Measurements from ENCODE around the gene SLC22A17. TPM values are rescaled to one million over a fixed set of nuclear protein-coding genes. Genes with fewer than 3 reads are reported as not detected.

SLC22A17 gene
- polyA plus RNA-seq, 1 donor (not counting 4 experiments of a cell fraction or from before 2014, with no cell fraction given): 0.76 TPM

DNA sequence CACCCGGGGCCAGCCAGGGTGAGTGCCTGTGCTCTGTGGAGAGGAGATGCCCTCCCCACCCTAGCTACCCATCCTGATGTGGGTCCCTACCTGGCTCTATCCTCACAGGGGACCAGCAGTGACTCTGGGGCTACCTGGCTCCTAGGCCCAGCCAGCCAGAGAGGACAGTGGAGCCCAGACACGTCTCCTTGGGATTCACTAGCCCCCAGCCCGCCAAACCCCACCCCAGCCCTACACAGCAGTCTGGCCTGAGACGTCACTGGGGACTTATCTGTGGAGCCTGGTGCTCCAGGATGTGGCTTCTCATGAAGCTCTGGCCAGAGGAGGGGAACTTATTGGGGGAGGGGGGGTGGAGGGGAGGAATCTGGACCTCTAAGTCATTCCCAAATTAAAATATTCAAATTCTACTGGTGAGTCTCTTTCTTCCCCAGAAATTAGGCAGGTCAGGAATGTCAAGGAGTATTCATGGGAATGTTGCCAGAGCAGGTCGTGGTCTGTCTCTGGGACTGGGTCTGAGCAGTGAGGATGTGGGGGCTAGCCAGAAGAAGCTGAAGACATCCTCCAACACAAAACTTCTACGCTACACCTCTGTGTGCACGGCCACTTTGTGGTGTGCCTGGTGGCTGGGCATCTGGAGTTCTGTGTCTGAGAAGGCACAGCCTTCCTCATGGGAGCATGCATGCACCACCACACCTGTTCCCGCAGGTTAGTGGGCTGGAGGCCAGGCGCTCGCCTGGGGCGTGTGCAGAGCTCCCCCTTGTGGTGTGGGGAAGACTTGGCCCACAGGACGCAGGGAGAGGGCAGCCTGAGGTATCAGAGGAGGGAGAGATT lies 26.9 kb upstream of the SLC22A17 start:
- dilution Hi-C loops (cut with MboI; ENCODE audit: extremely low pct_ligation_motif_present, low sequenced_read_pairs): no loop called here
- Histone ChIP-seq H3K4me1 (ENCODE audit: control insufficient read depth, extremely low read depth, insufficient read depth, low read length) (no peaks in the 10 kb centered on the region), H3K79me2 (ENCODE audit: control insufficient read depth, insufficient read depth, low read length) (no peaks in the 10 kb centered on the region), H3K36me3 (ENCODE audit: control insufficient read depth in 2 of 2, extremely low read depth in 1 of 2, insufficient read depth in 2 of 2, low read length in 2 of 2) (no peaks in the 10 kb centered on the region), H2AFZ (ENCODE audit: control insufficient read depth, low read length) (no peak overlapping the region), H3K27ac (ENCODE audit: control insufficient read depth, insufficient read depth, low read length) (no peak overlapping the region), H3K9ac (ENCODE audit: control insufficient read depth, extremely low read depth, insufficient read depth, low read length) (no peak overlapping the region), H3K4me2 (ENCODE audit: control insufficient read depth, extremely low read depth, insufficient read depth, low read depth, low read length) (no peak overlapping the region), H3K9me1 (ENCODE audit: control insufficient read depth, extremely low read depth, insufficient read depth, low read length) (no peaks in the 10 kb centered on the region), H3K9me3 (ENCODE audit: control insufficient read depth, low read depth, low read length) (no peaks in the 10 kb centered on the region), H3K4me3 (ENCODE audit: control insufficient read depth in 2 of 3, extremely low read depth in 1 of 3, insufficient read depth in 2 of 3, low read depth in 1 of 3, low read length in 3 of 3) (no peak overlapping the region), H4K20me1 (ENCODE audit: control insufficient read depth, extremely low read depth, insufficient read depth, low read length) (no peaks in the 10 kb centered on the region), H3K27me3 (ENCODE audit: control insufficient read depth, extremely low read depth, insufficient read depth, low read length) (peaks cover 7% of the 10 kb centered on the region)
- TF ChIP-seq CTCF (optimal IDR thresholded peaks at IDR 0.05 in 1 of 3, IDR thresholded peaks at IDR 0.05 in 1 of 3, conservative IDR thresholded peaks at IDR 0.05 in 1 of 3; ENCODE audit: extremely low read depth in 1 of 3, insufficient read depth in 2 of 3, low read length in 3 of 3): peak; percentile 95 to 97 (median 96)
- TF ChIP-seq EZH2 (IDR thresholded peaks at IDR 0.05; ENCODE audit: low read length): no peak
- DNase-seq (ENCODE audit: low read depth, low spot score) (peak; percentile 28), FAIRE-seq (peak; percentile 70)

DNA sequence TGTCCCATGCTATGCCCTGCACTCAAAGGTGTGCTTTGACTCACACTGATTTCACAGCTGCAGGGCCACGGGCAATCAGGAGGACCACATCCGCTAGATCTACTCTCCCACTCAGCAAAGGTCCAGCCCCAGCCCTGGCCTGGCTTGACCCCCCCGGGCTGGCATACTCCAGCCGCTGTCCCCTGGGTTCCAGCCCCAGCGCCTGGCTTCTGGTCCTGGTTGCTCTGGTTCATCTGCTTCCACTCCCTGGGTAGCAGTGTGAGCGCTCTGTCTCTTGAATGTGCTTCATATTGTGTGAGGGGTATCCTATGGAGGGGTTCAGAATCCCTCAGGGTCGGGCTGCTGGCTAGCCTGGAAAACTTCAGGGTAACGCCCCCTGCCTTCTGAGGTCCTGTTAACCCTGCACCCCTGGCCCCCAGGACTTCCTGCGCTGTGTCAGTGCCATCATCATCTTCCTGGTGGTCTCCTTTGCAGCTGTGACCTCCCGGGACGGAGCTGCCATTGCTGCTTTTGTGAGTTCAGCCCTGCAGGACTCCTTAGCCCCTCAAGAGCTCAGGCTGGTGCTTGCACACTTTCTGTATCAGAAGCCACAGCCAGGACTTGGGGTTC lies 26.0 kb upstream of the SLC22A17 start:
- Histone ChIP-seq H3K4me2 (ENCODE audit: control insufficient read depth, extremely low read depth, insufficient read depth, low read depth, low read length) (no peak overlapping the region), H3K9me3 (ENCODE audit: control insufficient read depth, low read depth, low read length) (no peaks in the 10 kb centered on the region), H3K27ac (ENCODE audit: control insufficient read depth, insufficient read depth, low read length) (no peak overlapping the region), H3K9me1 (ENCODE audit: control insufficient read depth, extremely low read depth, insufficient read depth, low read length) (no peaks in the 10 kb centered on the region), H3K79me2 (ENCODE audit: control insufficient read depth, insufficient read depth, low read length) (no peaks in the 10 kb centered on the region), H3K4me1 (ENCODE audit: control insufficient read depth, extremely low read depth, insufficient read depth, low read length) (no peaks in the 10 kb centered on the region), H3K9ac (ENCODE audit: control insufficient read depth, extremely low read depth, insufficient read depth, low read length) (no peak overlapping the region), H3K36me3 (ENCODE audit: control insufficient read depth in 2 of 2, extremely low read depth in 1 of 2, insufficient read depth in 2 of 2, low read length in 2 of 2) (no peaks in the 10 kb centered on the region), H2AFZ (ENCODE audit: control insufficient read depth, low read length) (no peak overlapping the region), H3K4me3 (ENCODE audit: control insufficient read depth in 2 of 3, extremely low read depth in 1 of 3, insufficient read depth in 2 of 3, low read depth in 1 of 3, low read length in 3 of 3) (no peak overlapping the region), H4K20me1 (ENCODE audit: control insufficient read depth, extremely low read depth, insufficient read depth, low read length) (no peaks in the 10 kb centered on the region), H3K27me3 (ENCODE audit: control insufficient read depth, extremely low read depth, insufficient read depth, low read length) (peaks cover 7% of the 10 kb centered on the region)
- dilution Hi-C loops (cut with MboI; ENCODE audit: extremely low pct_ligation_motif_present, low sequenced_read_pairs): no loop called here
- DNase-seq (ENCODE audit: low read depth, low spot score): no peak
- no peak for FAIRE-seq
- no peak for TF ChIP-seq EZH2 (IDR thresholded peaks at IDR 0.05; ENCODE audit: low read length)
- TF ChIP-seq CTCF (optimal IDR thresholded peaks at IDR 0.05 in 1 of 3, IDR thresholded peaks at IDR 0.05 in 1 of 3, conservative IDR thresholded peaks at IDR 0.05 in 1 of 3; ENCODE audit: extremely low read depth in 1 of 3, insufficient read depth in 2 of 3, low read length in 3 of 3): no peak
